Measurements from ENCODE around the gene CEP295NL. TPM values are rescaled to one million over a fixed set of nuclear protein-coding genes. Genes with fewer than 3 reads are reported as not detected.

The CEP295NL gene
- total and polyA plus RNA-seq, 2 of the 8 experiments (the other 6 are each of a cell fraction or from before 2014, with no cell fraction given): 0.06 to 2.0 TPM

- Histone ChIP-seq H3K4me2 (ENCODE audit: insufficient read depth in 1 of 2, low read depth in 2 of 2, low read length in 2 of 2) (no peak overlapping the region), H3K27ac (ENCODE audit: low read depth, low read length) (no peak overlapping the region), H3K9me3 (ENCODE audit: insufficient read depth in 2 of 2, low read depth in 1 of 2, low read length in 1 of 2) (no peaks in the 10 kb centered on the region), H2BK12ac (ENCODE audit: low read depth, low read length) (no peak overlapping the region), H2BK120ac (replicated peaks; ENCODE audit: low read depth, low read length) (no peak overlapping the region), H3K79me2 (ENCODE audit: control insufficient read depth in 1 of 2, insufficient read depth in 2 of 2, low read length in 2 of 2) (peaks cover 0 to 41% of the 10 kb centered on the region in 2 experiments; a peak in 2 of 4 replicates), H3K79me1 (ENCODE audit: low read depth, low read length) (peaks cover 10% of the 10 kb centered on the region), H3K56ac (replicated peaks; ENCODE audit: insufficient read length, low read depth, low read length) (no peak overlapping the region), H3K9ac (replicated peaks in 1 of 4; ENCODE audit: extremely low read depth in 1 of 4, low read depth in 3 of 4, low read length in 3 of 4) (no peak overlapping the region), H4K91ac (replicated peaks; ENCODE audit: insufficient read length, low read length) (no peak overlapping the region), H2AK5ac (ENCODE audit: low read depth, low read length) (no peak overlapping the region), H3K14ac (ENCODE audit: insufficient read length) (no peak overlapping the region), H2BK20ac (ENCODE audit: low read length) (no peak overlapping the region), H3K18ac (ENCODE audit: extremely low read depth, low read length) (peak overlapping the region; percentile 3; the same call in 1 of the 2 replicates), H3K4me3 (ENCODE audit: extremely low read depth in 1 of 4, insufficient read depth in 2 of 4, low read depth in 3 of 4, low read length in 4 of 4) (no peak overlapping the region), H3K23ac (ENCODE audit: insufficient read length) (no peak overlapping the region), H2AFZ (ENCODE audit: low read length) (no peak overlapping the region), H3K36me3 (ENCODE audit: control insufficient read depth in 2 of 4, insufficient read depth in 4 of 4, low read length in 3 of 4) (peaks cover 0 to 3% (median 0%) of the 10 kb centered on the region in 4 experiments; a peak in 4 of 8 replicates), H3K4ac (replicated peaks; ENCODE audit: insufficient read length, low read depth, low read length) (no peak overlapping the region), H2BK5ac (ENCODE audit: low read depth, low read length) (no peak overlapping the region; the same call in 1 of the 2 replicates), H3K27me3 (replicated peaks in 1 of 4; ENCODE audit: control insufficient read depth in 3 of 4, extremely low read depth in 1 of 4, insufficient read depth in 3 of 4, low read length in 3 of 4) (no peaks in the 10 kb centered on the region), H3K4me1 (replicated peaks in 1 of 4; ENCODE audit: control insufficient read depth in 3 of 4, insufficient read depth in 4 of 4, low read length in 3 of 4) (peaks cover 4 to 29% (median 17%) of the 10 kb centered on the region in 4 experiments), H4K20me1 (replicated peaks in 1 of 2; ENCODE audit: control insufficient read depth in 1 of 2, insufficient read depth in 2 of 2, low read length in 2 of 2) (peaks cover 10 to 20% of the 10 kb centered on the region in 2 experiments), H4K8ac (ENCODE audit: extremely low read depth, insufficient read depth, low read length) (peak overlapping the region; percentile 19; the same call in 1 of the 2 replicates), H3K23me2 (ENCODE audit: low read depth, low read length) (no peaks in the 10 kb centered on the region), H4K5ac (ENCODE audit: insufficient read length, low read depth, low read length) (no peak overlapping the region), H2BK15ac (ENCODE audit: low read length) (0 out of 2 replicates have a peak overlapping the region, but pooled peaks have one; percentile 65)
- FAIRE-seq: no peak
- POLR2A ChIA-PET (ENCODE audit: partially characterized antibody): interaction anchor here (0.6 to 2.9 kb wide), 4 partner anchors 16 to 166 kb away, joined by 3 to 12 read pairs (median 4); partner anchors contain the start of gene TIMP2
- WGBS, 2 experiments (ENCODE audit: extremely low coverage in 1 of 2, insufficient coverage in 1 of 2, insufficient read length in 1 of 2, insufficient replicate concordance in 2 of 2, low coverage in 1 of 2, low lambda C conversion rate in 2 of 2, missing lambda C conversion rate in 1 of 2): 90% methylated on average over 17 of the region's 17 CpGs; no CpG with 5 or more reads in 1 of the 2 experiments
- CTCF ChIA-PET (ENCODE audit: partially characterized antibody): interaction anchor here (0.7 to 3.3 kb wide), 4 partner anchors 18 to 128 kb away, joined by 3 to 11 read pairs (median 4); no protein-coding TSS in a partner anchor
- DNase-seq (ENCODE audit: low read depth in 1 of 2, low spot score in 2 of 2): no peak
- no peak for TF ChIP-seq CREB1 (IDR thresholded peaks at IDR 0.05)
- no peak for TF ChIP-seq NANOG (IDR thresholded peaks at IDR 0.05; ENCODE audit: insufficient read depth, low read depth, low read length, poor library complexity, severe bottlenecking)
- TF ChIP-seq NRF1 (IDR thresholded peaks at IDR 0.05; ENCODE audit: low read depth, low read length): no peak
- TF ChIP-seq CBX5 (IDR thresholded peaks at IDR 0.05; ENCODE audit: low read depth, low read length): no peak
- TF ChIP-seq TCF12 (IDR thresholded peaks at IDR 0.05; ENCODE audit: low read depth, low read length): no peak
- TF ChIP-seq EZH2 (IDR thresholded peaks at IDR 0.05; ENCODE audit: low read depth, low read length, severe bottlenecking): no peak
- no peak for TF ChIP-seq SIN3A (conservative IDR thresholded peaks at IDR 0.05 in 1 of 2, IDR thresholded peaks at IDR 0.05 in 1 of 2; ENCODE audit: low read depth in 1 of 2, low read length in 2 of 2)
- no peak for TF ChIP-seq KDM5A (IDR thresholded peaks at IDR 0.05; ENCODE audit: low read length)
- TF ChIP-seq BACH1 (IDR thresholded peaks at IDR 0.05; ENCODE audit: low read length): no peak
- no peak for TF ChIP-seq ASH2L (IDR thresholded peaks at IDR 0.05; ENCODE audit: low read length)
- no peak for TF ChIP-seq SP4 (IDR thresholded peaks at IDR 0.05; ENCODE audit: low read length)
- TF ChIP-seq SIX5 (IDR thresholded peaks at IDR 0.05; ENCODE audit: low read depth, low read length): no peak
- no peak for TF ChIP-seq SUZ12 (IDR thresholded peaks at IDR 0.05; ENCODE audit: low read length)
Measured at GRCh38 chr17:78898075-78898836, 4.7 kb downstream of the CEP295NL start.

All from H1 (cell line).